Stomach (tissue), 9 donors: ENCODE results near the gene RNU6-9. TPM values are rescaled to one million over a fixed set of nuclear protein-coding genes. Genes with fewer than 3 reads are reported as not detected.

Experiments
- DNase-seq, 2 donors: peaks; one replicate each; pipeline versions ENCODE4 v3.0.0 to v3.0.0-alpha.2; 2013 to 2019
- H3K27ac ChIP-seq, 5 donors: fragments of 200-600 bp in 4 of 5; sonication (generic) in 4 of 5; one replicate each; pipeline ENCODE4 v1.5.1; 2013 to 2019; ENCODE audit warnings: mild to moderate bottlenecking in 1 of 5, moderate library complexity in 1 of 5
- H3K27me3 ChIP-seq, 3 donors: fragments of 200-600 bp; sonication (generic); one replicate each; pipeline ENCODE4 v1.5.1; 2017 to 2019; ENCODE audit warnings: mixed run types in 1 of 3
- H3K36me3 ChIP-seq, 4 donors: fragments of 200-600 bp; sonication (generic); 1 replicate in 3 of 4; 2 replicates in 1 of 4; pipeline ENCODE4 v1.5.1; 2016 to 2019
- H3K4me1 ChIP-seq, 4 donors: fragments of 200-600 bp; sonication (generic); one replicate each; pipeline ENCODE4 v1.5.1; 2016 to 2019
- H3K4me3 ChIP-seq, 4 donors: fragments of 200-600 bp; sonication (generic) in 3 of 4; one replicate each; pipeline ENCODE4 v1.5.1; 2016 to 2019; ENCODE audit warnings: mild to moderate bottlenecking in 1 of 4
- H3K9me3 ChIP-seq, 4 donors: fragments of 200-600 bp; sonication (generic); one replicate each; pipeline ENCODE4 v1.5.1; 2016 to 2019
- CTCF ChIP-seq, 7 experiments: fragments of 450-650 bp in 4 of 7; fragments of 200-600 bp in 3 of 7; sonication (generic) in 3 of 7; IDR thresholded peaks; one replicate each; pipeline ENCODE4 v1.5.1; 2016 to 2019; ENCODE audit warnings: antibody characterized with exemption in 7 of 7, control low read depth in 2 of 7, mild to moderate bottlenecking in 1 of 7
- EP300 ChIP-seq: sonication (generic); formaldehyde crosslinking; IDR thresholded peaks from one replicate; pipeline ENCODE4 v1.6.1; 2017; ENCODE audit warnings: antibody characterized with exemption
- POLR2A ChIP-seq, 4 donors: fragments of 450-650 bp; IDR thresholded peaks; one replicate each; pipeline ENCODE4 v1.6.1; 2016; ENCODE audit warnings: antibody characterized with exemption in 4 of 4, control low read depth in 2 of 4, mild to moderate bottlenecking in 1 of 4, moderate library complexity in 1 of 4
- POLR2AphosphoS5 ChIP-seq, 3 donors: sonication (generic); formaldehyde crosslinking; IDR thresholded peaks; one replicate each; pipeline ENCODE4 v1.6.1; 2016; ENCODE audit warnings: antibody characterized with exemption in 3 of 3
- WGBS, 5 donors: extraction: QIAGEN DNeasy Blood & Tissue Kit in 3 of 5; methylation state at CpG; one replicate each; pipeline versions ENCODE4 v1.1.5 to v1.1.7; 2013 to 2018; 5-methylcytosine and 5-hydroxymethylcytosine counted together
- intact Hi-C: fragments of 100-400 bp; cut with DNase I; formaldehyde crosslinking; loops from one replicate; pipeline ENCODE4 v1.15.1; 2023; ENCODE audit warnings: low total_unique reads
- polyA plus RNA-seq, 3 donors: library from polyadenylated mRNA; stranded (reverse); fragments of 200-250 nt; gene quantifications; one replicate each; pipeline ENCODE4 v1.2.3, GENCODE V29; 2013
- total RNA-seq, 5 donors: library from RNA; depleted of rRNA; stranded (reverse); fragments of >200 nt; gene quantifications; one replicate each; pipeline versions ENCODE4 v1.1.0 to v1.2.3, GENCODE V29; 2014 to 2016
- donor health status: healthy with polysubstance abuse.
- donor health status: Bipolar disorder and iron deficiency.
- donor health status: healthy.

The RNU6-9 gene
- total and polyA plus RNA-seq, 8 donors, result not detected

DNA sequence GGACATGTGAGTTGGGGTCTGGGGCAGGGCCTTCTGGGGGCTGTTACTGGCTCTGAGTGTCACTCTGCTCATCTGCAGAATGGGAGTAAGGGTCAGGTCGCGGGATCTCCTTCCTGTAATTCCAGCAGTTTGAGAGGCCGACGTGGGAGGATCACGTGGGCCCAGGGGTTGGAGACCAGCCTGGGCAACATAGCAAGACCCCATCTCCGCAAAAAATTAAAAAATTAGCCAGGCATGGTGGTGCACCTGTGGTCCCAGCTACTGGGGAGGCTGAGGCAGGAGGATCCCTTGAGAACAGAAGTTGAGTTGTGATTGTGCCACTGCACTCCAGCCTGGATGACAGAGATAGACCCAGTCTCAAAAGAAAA is 36.6 kb downstream of the RNU6-9 start:
- peaks cover 0 to 4% (median 0%) of the 10 kb centered on the region in 3 donors for H3K27me3 ChIP-seq
- H3K4me3 ChIP-seq, result no peak overlapping the region
- H3K27ac ChIP-seq, result no peak overlapping the region
- 90 to 99% (median 94%) methylated on average over 6 of the region's 6 CpGs for WGBS, 5 donors
- H3K36me3 ChIP-seq, result peaks cover 0 to 19% (median 17%) of the 10 kb centered on the region in 4 donors
- H3K9me3 ChIP-seq, result no peaks in the 10 kb centered on the region
- TF ChIP-seq EP300, result no peak
- no peak for TF ChIP-seq CTCF (IDR thresholded peaks at IDR 0.05)
- TF ChIP-seq POLR2AphosphoS5 (IDR thresholded peaks at IDR 0.05), result no peak
- no peak for TF ChIP-seq POLR2A (IDR thresholded peaks at IDR 0.05)
- intact Hi-C loops, result no loop called here
- peaks cover 43 to 71% (median 56%) of the 10 kb centered on the region in 4 donors for H3K4me1 ChIP-seq
- no peak for DNase-seq

GRCh38 chr19:931860-932647 is 38.8 kb downstream of the RNU6-9 start:
- Histone ChIP-seq H3K4me1 (peaks cover 43 to 63% (median 52%) of the 10 kb centered on the region in 4 donors), H3K27ac (peak overlapping the region in 3 of 5 donors; percentile 67 to 85 (median 77)), H3K9me3 (no peaks in the 10 kb centered on the region), H3K27me3 (peaks cover 0 to 4% (median 0%) of the 10 kb centered on the region in 3 donors), H3K36me3 (peaks cover 0 to 19% (median 17%) of the 10 kb centered on the region in 4 donors), H3K4me3 (peak overlapping the region in 1 of 4 donors; percentile 28)
- no peak for DNase-seq
- 91 to 94% (median 92%) methylated on average over 20 to 32 of the region's 32 CpGs for WGBS, 5 donors
- TF ChIP-seq EP300, result no peak
- TF ChIP-seq POLR2AphosphoS5 (IDR thresholded peaks at IDR 0.05), result no peak
- TF ChIP-seq POLR2A (IDR thresholded peaks at IDR 0.05), result no peak
- no peak for TF ChIP-seq CTCF (IDR thresholded peaks at IDR 0.05)
- intact Hi-C loops, result no loop called here

DNA sequence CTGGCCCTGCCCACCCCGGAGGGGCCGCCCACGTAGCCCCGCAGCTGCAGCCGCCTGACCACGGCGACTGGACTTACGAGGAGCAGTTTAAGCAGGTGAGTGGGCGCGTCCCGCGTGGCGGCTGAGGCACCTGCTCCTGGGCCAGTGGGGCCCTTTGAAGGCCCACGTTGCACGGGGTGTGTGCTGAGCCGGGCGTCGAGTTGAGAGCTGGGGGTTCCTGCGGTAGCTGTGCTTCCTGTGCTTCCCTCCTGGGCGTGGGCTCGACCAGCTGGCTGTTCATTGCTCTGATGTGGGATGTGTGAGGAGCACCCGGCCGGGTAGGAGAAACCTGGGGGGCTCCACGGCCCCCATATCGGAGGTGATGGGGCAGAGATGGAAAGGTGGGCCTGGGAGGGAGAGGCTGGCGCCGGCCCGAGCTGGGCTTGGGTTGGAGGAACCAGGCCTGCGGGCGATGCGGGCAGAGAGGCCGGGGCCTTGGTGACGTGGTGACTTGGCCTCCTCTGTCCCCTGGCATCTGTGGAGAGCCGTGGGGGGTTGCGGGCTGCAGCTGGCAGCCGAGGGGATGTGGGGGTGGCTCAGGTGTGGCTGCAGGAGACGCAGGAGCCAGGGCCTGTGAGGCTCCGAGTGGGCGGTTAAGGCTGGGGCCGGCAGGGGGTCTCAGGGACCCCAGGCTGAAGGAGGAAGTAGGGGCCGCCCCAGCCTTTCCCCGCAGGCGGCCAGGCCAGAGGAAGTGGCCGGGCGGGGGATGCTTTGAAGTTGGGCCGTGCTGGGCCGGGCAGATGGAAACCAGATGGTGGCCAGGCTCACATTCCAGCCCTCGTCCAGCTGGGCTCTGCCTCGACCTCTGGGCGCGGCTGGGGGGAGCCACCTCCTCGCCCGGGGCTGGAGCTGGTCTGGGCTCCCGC is 39.6 kb downstream of the RNU6-9 start:
- peaks cover 34 to 55% (median 44%) of the 10 kb centered on the region in 4 donors for H3K4me1 ChIP-seq
- H3K4me3 ChIP-seq, result peak overlapping the region in 2 of 4 donors; percentile 2 to 28
- TF ChIP-seq POLR2AphosphoS5 (IDR thresholded peaks at IDR 0.05), result peak; percentile 70 to 77 (median 76)
- no peak for TF ChIP-seq CTCF (IDR thresholded peaks at IDR 0.05)
- H3K27me3 ChIP-seq, result peaks cover 0 to 4% (median 0%) of the 10 kb centered on the region in 3 donors
- H3K36me3 ChIP-seq, result peaks cover 0 to 19% (median 17%) of the 10 kb centered on the region in 4 donors
- H3K9me3 ChIP-seq, result no peaks in the 10 kb centered on the region
- intact Hi-C loops, result no loop called here
- peak; percentile 71 to 89 for DNase-seq
- WGBS, 5 donors, result 38 to 55% (median 46%) methylated on average over 39 to 54 of the region's 54 CpGs
- H3K27ac ChIP-seq, result peak overlapping the region in 4 of 5 donors; percentile 52 to 85 (median 72)

- no peak for DNase-seq
- peaks cover 0 to 19% (median 17%) of the 10 kb centered on the region in 4 donors for H3K36me3 ChIP-seq
- 39 to 62% (median 56%) methylated on average over 7 to 14 of the region's 14 CpGs for WGBS, 5 donors
- peak overlapping the region in 1 of 4 donors; percentile 28 for H3K4me3 ChIP-seq
- TF ChIP-seq EP300 (no peak), CTCF (IDR thresholded peaks at IDR 0.05) (no peak), POLR2AphosphoS5 (IDR thresholded peaks at IDR 0.05) (no peak), POLR2A (IDR thresholded peaks at IDR 0.05) (no peak)
- H3K9me3 ChIP-seq, result no peaks in the 10 kb centered on the region
- peak overlapping the region in 3 of 5 donors; percentile 67 to 85 (median 77) for H3K27ac ChIP-seq
- H3K27me3 ChIP-seq, result peaks cover 0 to 4% (median 0%) of the 10 kb centered on the region in 3 donors
- peaks cover 31 to 48% (median 44%) of the 10 kb centered on the region in 4 donors for H3K4me1 ChIP-seq
- intact Hi-C loops, result no loop called here
These were observed 40.2 kb downstream of the RNU6-9 start for GRCh38 chr19:933553-933882.
